Measurements from ENCODE around the gene TMX2.
"Not testable (repeated sequence)": the region's sequence is repeated elsewhere in the genome, so short reads cannot be mapped to it uniquely, and the experiment has no call there.

Gene TMX2

DNA sequence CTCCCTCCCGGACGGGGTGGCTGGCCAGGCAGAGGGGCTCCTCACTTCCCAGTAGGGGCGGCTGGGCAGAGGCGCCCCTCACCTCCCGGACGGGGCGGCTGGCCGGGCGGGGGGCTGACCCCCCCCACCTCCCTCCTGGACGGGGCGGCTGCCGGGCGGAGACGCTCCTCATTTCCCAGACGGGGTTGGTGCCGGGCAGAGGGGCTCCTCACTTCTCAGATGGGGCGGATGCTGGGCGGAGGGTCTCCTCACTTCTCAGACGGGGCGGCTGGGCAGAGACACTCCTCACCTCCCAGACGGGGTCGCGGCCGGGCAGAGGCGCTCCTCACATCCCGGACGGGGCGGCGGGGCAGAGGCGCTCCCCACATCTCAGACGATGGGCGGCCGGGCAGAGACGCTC lies 4.3 kb downstream of the TMX2 start:
- not testable (repeated sequence) for DNase-seq (ENCODE audit: low spot score)

DNA sequence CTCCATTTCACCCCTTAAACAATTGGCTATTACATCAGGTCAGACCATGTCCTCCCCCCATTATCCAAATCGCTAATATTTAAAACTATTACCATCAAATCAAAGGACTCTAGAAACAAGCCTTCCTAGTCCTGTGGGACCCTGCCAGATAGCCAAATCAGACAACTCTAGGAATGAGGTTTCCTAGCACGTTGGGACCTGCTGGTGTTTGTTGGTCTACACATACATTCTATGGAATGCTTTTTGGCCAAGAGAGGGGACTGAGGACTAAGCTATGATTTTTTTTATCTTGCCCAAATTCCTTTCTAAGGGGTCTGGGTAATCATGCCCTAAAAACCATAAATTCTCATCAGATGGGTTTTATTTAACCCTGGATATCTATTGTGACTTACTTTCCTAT lies 14.8 kb downstream of the TMX2 start:
- DNase-seq (ENCODE audit: low spot score) = no peak

DNA sequence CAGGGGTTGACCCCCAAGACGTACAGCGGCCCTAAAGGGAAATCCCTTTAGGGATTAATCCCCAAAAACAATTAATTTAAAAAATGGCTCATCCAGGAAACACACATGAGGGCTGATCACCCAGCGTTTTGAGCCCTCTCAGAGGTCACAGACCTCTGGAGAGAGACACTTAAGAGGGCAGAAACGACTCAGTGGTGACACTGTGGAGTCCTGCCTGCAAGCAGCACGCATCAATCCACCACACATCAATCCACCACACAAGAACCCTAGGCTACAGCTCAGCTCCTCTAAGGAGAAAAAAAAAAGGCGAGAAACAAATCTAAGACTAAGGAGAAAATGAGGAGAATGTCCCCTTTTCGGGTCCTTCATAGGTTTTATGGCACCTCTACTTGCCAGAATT lies 16.4 kb downstream of the TMX2 start:
- DNase-seq (ENCODE audit: low spot score) = no peak

DNA sequence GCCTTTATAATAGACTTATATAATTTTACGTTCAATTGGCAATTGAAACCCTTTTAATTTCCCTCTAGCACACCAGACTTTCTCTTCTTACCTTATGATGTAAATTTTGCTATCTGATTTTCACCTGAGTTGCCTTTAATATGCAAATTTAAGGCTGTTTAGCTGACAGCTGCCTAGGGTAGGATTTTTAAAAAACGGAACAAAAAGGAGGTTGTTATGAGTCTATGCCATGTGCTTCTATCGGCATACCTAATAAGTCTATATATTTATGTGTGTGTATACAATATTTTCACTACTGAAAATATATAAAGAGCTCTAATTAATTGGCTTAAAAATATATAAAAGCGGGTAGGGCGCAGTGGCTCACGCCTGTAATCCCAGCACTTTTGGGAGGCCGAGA lies 17.1 kb downstream of the TMX2 start:
- DNase-seq (ENCODE audit: low spot score) = no peak

DNA sequence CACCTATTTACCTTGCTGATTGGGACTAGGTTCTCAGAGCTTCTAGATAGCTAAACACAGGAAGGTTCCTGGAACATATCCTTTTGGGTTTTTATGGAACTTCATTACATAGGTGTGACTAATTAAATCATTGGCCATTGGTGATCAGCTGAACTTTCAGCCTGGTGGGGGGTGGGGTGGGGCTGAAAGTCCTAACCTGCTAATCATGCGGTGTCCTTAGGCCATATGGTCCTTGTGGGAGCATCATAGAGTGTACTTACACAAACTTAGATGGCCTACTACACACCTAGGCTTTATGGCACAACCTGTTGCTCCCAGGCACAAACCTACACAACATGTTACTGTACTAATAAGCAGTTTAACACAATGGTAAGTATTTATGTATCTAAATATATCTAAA lies 20.3 kb downstream of the TMX2 start:
- DNase-seq (ENCODE audit: low spot score) = no peak

DNA sequence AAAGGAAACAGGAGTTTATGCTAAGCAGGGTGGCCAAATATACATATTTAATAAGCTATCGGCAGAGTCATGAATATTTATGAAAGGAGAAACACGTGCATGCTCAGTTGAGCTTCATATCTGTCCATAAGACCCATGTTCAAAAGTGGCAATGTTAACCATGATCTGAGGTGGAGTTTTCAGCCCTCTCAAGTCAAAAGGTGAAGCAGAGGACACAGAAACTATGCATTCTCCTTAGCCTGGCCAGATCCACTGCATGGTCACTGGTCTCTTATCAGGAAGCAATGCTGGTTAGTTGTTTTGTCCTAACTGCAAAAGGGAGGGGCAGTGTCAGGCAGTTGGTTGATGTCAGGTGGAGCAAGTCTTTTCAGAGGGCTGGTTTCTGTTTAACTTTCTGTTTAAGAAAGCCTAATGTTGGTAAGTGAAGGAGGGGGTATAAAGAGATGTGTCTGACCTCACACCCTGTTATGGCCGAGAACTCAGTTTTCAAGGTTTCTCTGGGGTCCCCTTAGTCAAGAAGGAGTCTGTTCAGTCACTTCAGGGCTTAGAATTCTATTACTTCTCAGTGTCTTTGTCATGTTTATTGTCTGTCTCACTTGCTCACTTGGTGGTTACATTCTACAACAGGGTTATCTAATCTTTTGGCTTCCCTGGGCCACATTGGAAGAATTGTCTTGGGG lies 23.4 kb downstream of the TMX2 start:
- no peak for DNase-seq (ENCODE audit: low spot score)

DNA sequence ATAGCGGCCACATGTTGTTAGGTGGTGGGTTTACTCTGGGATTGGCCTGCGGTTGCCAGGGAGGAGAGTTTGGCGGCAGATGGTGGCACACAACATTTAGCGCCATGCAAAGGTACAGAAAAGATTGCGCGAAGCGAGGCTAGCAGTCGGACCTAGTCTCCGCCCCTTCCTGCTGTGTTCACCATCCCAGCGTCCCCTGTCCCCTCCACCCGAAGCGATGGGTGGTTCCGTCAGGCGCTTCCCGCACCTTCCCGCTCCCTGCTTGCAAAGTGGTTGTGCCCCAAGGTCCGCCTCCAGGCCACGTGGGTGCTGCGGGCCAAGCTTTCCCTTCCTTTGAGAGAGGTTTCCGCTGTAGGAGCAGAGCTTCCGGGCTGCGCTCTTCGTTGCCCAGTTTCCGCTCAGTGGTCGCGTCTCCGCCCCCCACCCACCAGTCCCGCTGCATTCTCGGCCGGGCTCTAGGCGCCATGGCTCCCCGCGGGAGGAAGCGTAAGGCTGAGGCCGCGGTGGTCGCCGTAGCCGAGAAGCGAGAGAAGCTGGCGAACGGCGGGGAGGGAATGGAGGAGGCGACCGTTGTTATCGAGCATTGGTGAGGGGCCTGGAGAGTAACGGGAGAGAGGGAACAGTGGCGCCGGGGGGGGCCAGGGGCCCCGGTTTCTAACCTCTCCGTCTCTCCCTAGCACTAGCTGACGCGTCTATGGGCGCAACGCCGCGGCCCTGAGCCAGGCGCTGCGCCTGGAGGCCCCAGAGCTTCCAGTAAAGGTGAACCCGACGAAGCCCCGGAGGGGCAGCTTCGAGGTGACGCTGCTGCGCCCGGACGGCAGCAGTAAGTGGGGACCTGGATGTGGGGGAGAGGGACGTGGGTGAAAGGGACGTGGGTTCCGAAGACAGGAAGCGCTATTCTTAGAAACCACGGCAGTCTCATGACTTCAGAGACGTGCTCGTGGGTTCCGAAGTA lies 29.0 kb downstream of the TMX2 start, which contains the start of gene SELENOH:
TSS of gene SELENOH (plus strand) at position 360 of the 955 bp plus-strand sequence. CDS start at position 465, 105 bp downstream.
- DNase-seq (ENCODE audit: low spot score) = peak; percentile 99

DNA sequence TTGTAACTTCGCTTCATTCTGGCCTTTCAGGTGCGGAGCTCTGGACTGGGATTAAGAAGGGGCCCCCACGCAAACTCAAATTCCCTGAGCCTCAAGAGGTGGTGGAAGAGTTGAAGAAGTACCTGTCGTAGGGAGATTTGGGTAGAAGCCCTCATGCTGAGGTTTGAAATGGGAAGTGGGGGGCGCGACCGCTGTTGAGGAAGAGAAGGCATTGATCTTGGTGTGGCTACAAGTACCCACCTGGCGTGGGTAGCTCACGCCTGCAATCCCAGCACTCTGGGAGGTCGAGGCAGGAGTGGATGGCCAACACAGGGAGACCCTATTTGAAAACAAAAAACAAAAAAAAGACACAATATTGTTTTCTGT lies 29.7 kb downstream of the TMX2 start:
- DNase-seq (ENCODE audit: low spot score) = no peak

DNA sequence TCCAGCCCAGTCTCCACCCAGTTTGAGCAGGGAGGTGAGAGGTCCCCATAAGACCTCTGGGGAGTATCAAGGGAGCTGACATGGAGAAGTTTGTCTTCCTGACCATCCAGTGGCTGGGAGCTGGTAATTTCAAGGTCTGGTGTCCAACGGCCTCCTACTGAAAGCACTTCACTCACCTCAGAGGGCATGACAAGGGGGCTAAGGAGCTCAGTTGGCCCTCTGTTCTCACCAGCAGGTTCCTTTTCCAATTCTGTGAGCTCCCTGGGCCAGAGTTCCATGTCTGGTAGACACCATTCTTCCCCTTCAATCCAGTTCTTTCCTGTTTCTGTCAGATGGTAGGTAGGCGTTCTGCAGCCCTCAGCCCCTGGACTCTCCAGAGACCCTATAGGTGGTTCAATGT lies 32.0 kb downstream of the TMX2 start:
- DNase-seq (ENCODE audit: low spot score) = no peak

DNA sequence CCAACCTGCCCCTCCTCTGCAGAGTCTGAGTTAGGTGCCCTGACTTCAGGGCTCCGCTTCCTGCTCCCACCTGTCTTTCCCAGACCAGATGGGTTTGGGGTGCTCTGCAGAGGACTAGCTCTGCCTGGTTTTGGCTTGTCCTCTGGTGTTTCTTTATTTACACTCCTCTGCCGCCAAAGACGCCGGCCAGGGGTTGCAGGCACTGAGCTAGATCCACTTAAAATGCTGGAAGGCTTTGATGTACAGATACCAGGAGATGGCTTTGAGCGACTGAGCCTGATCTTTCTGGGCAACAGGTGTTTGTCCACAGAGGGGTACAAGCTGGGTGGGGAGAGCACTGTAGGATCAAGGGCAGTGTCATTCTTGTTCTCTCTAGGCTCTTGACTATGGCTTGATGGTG lies 32.8 kb downstream of the TMX2 start:
- no peak for DNase-seq (ENCODE audit: low spot score)

DNA sequence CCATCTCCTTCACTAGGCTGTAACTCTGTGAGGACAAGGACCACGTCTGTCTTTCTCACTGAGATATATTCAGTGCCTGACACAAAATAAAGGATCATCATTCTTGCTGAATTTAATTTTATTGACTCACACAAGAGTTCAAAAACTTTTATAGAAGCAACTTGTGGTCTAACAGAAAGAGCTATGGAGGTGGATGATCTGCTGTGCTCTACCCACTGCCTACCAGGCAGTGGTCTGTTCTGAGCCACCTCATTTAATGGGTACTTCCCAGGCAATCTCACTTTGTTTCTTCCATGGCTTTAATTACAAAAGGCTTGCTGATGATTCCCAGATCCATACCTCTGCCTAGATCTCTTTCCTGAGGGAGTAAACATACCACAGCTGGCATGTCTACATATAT lies 34.5 kb downstream of the TMX2 start:
- no peak for DNase-seq (ENCODE audit: low spot score)

DNA sequence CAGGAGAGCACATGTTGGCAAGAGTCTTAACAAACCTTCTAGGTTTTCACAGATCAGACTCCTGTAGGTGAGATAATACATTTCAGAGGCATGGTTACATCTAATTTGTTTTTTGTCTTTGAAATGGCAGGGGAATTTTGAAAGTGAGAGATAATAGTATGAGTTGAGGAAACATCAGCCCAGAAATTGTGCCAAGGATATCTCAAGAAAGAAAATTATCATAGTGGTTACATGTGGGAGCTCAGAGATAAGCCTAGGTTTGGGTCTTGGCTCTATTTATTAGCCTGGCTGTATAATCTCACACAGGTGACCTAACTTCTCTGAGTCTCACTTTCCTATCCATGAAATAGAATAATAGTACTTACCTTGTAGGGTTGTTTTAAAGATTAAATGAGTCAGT lies 38.8 kb downstream of the TMX2 start:
- DNase-seq (ENCODE audit: low spot score) = no peak

DNA sequence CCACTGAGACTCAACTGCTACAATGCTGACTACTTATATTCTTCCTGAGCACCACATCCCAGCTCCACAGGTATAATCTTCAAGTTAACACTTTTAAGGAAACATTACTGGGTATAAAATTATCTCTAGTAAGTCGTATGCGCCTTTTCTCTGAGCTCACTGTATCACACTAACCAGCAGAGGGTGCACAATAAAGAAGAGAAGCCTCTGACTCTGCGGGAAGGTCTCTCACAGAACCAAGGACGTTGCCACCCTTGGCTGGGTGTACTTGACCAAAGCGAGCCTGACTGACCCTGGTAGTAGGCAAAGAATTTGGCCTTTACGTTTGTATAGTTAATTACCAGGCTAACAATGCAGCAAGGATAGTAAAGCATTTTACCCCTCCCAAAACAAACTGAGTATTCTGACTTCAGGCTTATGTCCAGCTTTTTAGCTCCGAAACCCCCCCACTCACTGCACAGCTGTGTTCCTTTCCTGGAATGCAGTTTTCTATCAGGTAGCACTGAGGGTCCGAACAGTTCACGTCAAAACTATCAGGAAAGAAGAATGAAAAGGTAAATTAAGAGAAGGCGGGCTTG lies 39.4 kb downstream of the TMX2 start, which contains the start of gene BTBD18:
TSS of gene BTBD18 (minus strand) at position 144 of the 578 bp plus-strand sequence. CDS start 631 bp downstream, outside the sequence.
- peak; percentile 90 for DNase-seq (ENCODE audit: low spot score)

DNA sequence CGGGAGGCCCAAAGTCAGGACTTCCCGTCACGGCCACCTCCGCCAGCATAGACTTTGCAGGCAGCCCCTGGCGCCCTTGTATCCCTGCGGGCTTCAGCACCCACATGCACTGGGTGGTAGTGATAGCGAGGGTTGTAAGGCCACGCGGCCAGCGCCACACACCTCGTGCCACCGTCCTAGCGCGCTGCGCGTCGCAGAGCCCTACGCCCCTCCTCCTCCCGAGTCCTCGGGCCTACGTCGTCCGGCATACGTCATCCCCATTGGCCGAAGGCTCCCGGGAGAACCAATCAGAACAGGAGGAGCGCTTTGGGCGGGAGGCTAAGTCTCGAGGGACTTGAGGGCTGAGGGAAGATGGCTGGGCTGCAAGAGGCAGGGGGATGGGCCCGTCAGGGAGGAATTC lies 40.6 kb downstream of the TMX2 start:
- DNase-seq (ENCODE audit: low spot score) = no peak

DNA sequence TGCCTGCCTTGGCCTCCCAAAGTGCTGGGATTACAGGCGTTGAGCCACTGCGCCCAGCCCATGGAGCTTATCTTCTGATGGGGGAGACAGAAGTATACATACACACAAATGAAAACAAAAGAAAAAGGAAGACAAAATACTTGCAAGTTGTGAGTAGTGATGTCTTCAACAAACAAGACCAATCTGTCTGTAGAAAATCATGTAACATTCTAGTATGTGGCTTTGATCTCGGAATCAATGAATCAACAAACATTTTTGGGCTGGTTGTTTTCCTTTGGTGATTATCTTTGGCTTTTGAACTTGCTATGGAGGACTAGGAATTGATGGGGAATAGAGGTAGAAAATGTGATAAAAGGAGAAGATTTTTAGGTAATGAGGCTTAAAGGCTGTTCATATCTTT lies 45.8 kb downstream of the TMX2 start:
- DNase-seq (ENCODE audit: low spot score) = no peak

DNA sequence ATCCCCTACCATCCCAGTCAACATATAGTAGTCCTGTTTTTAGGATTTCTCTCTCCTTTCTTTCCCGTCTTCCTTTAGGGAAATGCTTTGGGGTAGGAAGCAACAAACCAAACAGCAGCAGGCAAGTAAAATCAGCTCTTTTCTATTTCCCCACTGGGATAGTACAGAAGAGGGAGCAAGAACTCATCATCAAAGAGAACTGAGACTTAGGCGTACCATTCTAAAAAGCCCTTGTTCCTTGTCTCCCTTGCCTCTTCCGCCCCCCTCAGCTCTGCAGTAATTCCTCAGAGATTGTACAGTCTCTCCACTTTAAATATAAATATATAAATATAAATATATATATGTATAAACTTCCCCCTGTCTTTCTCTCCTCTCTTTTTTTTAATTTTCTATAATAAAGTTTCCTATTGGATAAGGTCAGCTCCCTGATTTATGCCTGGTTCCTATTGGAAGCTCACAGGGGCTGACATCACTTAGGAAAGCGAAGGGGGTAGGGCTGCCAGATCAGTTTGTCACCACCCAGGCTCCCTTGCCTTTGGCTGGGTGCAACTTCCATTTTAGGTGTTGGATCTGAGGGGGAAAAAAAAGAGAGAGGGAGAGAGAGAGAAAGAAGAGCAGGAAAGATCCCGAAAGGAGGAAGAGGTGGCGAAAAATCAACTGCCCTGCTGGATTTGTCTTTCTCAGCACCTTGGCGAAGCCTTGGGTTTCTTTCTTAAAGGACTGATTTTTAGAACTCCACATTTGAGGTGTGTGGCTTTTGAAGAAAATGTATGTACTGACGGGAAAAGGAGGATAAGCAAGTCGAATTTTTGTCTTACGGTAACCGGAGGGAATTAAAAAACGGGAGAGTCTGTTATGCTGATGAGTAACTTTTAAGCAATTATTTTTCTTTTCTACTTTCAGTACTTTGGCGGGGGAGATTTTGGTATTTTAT lies 49.2 kb downstream of the TMX2 start, which contains the start of gene CTNND1:
TSS of gene CTNND1 (plus strand) at position 502 of the 934 bp plus-strand sequence. CDS start 29,677 bp downstream, outside the sequence.
- DNase-seq (ENCODE audit: low spot score) = peak; percentile 100

DNA sequence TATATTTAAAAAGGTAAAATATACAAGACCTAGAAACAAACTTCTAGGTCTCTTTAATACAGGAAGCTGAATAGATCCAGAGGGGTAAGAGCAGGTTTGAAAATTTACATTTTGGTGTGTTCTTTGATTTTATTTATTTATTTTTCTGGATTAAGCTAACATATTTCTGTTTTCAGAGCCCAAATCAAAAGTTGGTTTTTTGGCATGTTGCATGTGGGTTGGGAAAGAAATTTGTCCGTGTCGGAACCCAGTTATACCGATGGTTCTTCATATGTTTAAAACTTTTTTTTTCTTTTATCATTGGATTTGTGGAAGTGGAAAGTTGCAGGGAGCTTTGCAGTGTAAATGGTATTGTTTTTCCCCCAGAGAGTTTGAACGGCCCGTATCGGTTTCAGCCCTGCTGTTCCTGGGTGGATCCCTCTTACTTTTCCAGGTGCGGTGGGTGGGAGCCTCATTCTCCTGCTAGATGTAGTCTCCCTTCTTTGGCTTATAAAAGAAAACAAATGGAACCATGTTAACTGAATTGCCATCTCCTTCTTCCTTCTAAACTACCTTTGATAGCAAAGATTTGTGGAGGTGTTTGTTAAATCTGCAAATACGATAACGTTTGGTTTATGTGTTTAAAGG lies 50.0 kb downstream of the TMX2 start:
- peak; percentile 67 for DNase-seq (ENCODE audit: low spot score)

DNA sequence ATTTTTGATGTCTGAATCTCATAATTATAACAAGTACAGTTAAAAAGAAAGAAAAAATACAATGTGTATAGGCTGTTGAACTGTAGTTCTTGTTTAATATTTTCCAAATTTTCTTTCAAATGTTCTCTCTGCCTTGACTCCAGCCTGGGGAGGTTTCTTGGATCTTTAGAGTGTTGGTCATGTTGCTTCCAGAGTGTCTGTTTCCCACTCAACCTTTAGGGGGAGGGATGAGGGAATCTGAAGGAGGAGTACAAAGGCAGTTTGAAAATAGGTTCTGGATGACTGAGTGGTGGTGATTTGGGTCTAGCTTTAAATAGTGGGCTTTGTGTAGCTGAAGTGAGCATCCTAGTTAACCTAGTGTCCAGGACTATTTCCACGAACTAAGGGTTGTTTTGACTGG lies 51.2 kb downstream of the TMX2 start:
- DNase-seq (ENCODE audit: low spot score) = peak; percentile 63

DNA sequence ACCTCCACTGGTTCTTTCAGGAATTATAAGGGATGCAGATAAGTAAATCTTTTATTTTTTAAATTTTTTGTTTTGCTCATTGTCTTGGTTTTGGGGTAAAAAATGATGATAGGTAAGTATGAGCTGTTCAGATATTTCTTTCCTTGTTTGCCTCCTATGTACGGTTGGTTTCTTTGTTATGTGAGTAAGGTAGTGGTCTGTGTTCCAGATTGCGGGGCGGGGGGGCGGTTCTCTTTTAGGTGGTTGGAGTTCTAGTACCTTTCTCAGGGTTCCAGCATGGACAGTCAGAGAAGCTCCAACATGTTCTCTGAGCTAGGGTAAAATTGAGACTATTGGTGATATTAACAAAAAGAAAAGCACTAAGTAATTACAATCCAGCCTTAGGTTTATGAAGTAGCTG lies 51.6 kb downstream of the TMX2 start:
- no peak for DNase-seq (ENCODE audit: low spot score)

DNA sequence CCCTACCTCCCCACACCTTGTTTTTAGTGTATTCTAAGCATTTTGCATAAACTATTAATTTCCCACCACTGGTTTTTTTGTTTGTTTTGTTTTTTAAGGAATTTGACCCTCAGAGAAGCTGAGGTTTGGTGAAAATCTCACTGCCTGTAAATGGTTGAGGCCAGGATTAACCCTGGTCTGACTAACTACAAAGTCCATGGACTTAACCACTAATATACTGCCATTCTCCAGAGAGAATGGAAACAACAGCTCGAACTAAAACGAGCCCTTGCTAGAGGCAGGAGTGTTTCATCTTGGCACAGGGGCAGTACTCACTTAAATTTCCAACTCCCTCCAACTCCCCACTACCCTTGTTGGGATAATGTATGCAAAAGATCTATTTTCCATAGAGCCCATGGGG lies 52.2 kb downstream of the TMX2 start:
- no peak for DNase-seq (ENCODE audit: low spot score)

DNA sequence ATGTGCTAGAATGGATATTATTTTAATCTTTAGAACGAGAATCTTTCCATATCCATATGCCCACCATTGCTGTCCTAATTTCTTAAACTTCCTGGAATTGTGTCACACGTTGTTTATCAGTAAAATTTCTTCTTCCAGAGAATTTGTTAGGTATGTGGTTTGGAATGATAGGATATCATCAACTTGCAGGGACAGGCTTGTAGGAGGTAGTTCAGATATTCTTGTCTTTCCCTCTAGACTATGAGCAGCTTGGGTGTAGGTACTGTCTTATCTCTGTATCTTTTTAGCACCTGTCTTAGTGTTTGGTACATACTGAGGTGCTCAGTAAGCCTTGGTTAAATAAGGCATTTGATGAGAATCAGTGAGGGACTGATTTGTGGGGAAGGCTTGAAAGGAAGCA lies 52.6 kb downstream of the TMX2 start:
- DNase-seq (ENCODE audit: low spot score) = no peak

Measured in HuH-7.5 (cell line).